HG03575 (cell line): ENCODE results near the gene PCDH12.

Source experiments
- ATAC-seq: cut with Tn5 transposase; IDR thresholded peaks from one replicate; pipeline ENCODE4 v1.9.1; 2021; ENCODE audit not compliant: unreplicated experiment, insufficient number of reproducible peaks, low FRiP score; ENCODE audit errors: extremely low read depth

PCDH12 gene

GRCh38 chr5:141968914-141969608 lies 11.1 kb upstream of the PCDH12 start, which contains the start of gene RNF14:
TSS of gene RNF14 (plus strand) at chr5:141969105. CDS start at chr5:141973589, 4,484 bp downstream.
- peak; percentile 62 for ATAC-seq

- ATAC-seq = no peak
Observed at GRCh38 chr5:141966963-141967333, 8.9 kb upstream of the PCDH12 start.

GRCh38 chr5:141966275-141966962 lies 8.4 kb upstream of the PCDH12 start:
- ATAC-seq = no peak

- ATAC-seq = no peak
Observed at GRCh38 chr5:141965071-141965470, 7.1 kb upstream of the PCDH12 start.

GRCh38 chr5:141963701-141964100 lies 5.7 kb upstream of the PCDH12 start:
- ATAC-seq = no peak

- ATAC-seq = no peak
Observed at GRCh38 chr5:141961466-141961865, 3.5 kb upstream of the PCDH12 start.

- peak; percentile 64 for ATAC-seq
Observed at GRCh38 chr5:141960449-141961323, 2.7 kb upstream of the PCDH12 start.

GRCh38 chr5:141960018-141960417 lies 2.0 kb upstream of the PCDH12 start:
- no peak for ATAC-seq

- ATAC-seq = no peak
Observed at GRCh38 chr5:141958546-141959172, 657 bp upstream of the PCDH12 start.

- no peak for ATAC-seq
Observed at GRCh38 chr5:141957367-141957996, 520 bp downstream of the PCDH12 start.

GRCh38 chr5:141954194-141954593 lies 3.8 kb downstream of the PCDH12 start:
- no peak for ATAC-seq

GRCh38 chr5:141952020-141952419 lies 6.0 kb downstream of the PCDH12 start:
- ATAC-seq = no peak

GRCh38 chr5:141951332-141951781 lies 6.6 kb downstream of the PCDH12 start:
- ATAC-seq = no peak

- ATAC-seq = no peak
Observed at GRCh38 chr5:141950207-141951005, 7.6 kb downstream of the PCDH12 start.

GRCh38 chr5:141949511-141949910 lies 8.5 kb downstream of the PCDH12 start:
- ATAC-seq = no peak

- no peak for ATAC-seq
Observed at GRCh38 chr5:141948812-141949211, 9.2 kb downstream of the PCDH12 start.

- ATAC-seq = no peak
Observed at GRCh38 chr5:141947316-141947715, 10.7 kb downstream of the PCDH12 start.

- ATAC-seq = no peak
Observed at GRCh38 chr5:141945511-141946051, 12.4 kb downstream of the PCDH12 start.
